PC-3 (cell line): ENCODE data around the gene ZFPM1. TPM values are rescaled to one million over a fixed set of nuclear protein-coding genes. Genes with fewer than 3 reads are reported as not detected.

Experiments
- ATAC-seq: fragments of 200-7000 bp; cut with Tn5 transposase; 2 replicates; pipeline ENCODE4 v1.9.1; 2020; ENCODE audit warnings: mild to moderate bottlenecking, moderate library complexity
- BruUV-seq: library from RNA; stranded (reverse); fragments of 400-500 nt; replicated peaks from 2 replicates; lab custom pipeline; 2021; lab: Mats Ljungman, UMichigan
- CTCF ChIA-PET: fragments of 300-600 bp; sonication (Branson Sonifier 250); formaldehyde crosslinking; loops from one replicate; lab custom pipeline; 2022; ENCODE audit warnings: antibody characterized with exemption; lab: Charles Lee
- POLR2A ChIA-PET: fragments of 300-600 bp; sonication (Branson Sonifier 250); formaldehyde crosslinking; loops from one replicate; lab custom pipeline; 2022; ENCODE audit warnings: antibody characterized with exemption; ENCODE audit not compliant: unreplicated experiment; lab: Charles Lee
- DNase-seq: peaks from one replicate; pipeline ENCODE4 v3.0.0-alpha.2; 2015
- H2AFZ ChIP-seq: fragments of 300-600 bp; sonication (generic); 2 replicates; pipeline ENCODE4 v1.6.0; 2016; ENCODE audit warnings: antibody characterized with exemption, low read length
- H3F3A ChIP-seq: fragments of 300-600 bp; sonication (generic); one replicate; pipeline ENCODE4 v1.6.0; 2017; ENCODE audit warnings: antibody characterized with exemption, low read length, control low read depth, mild to moderate bottlenecking; ENCODE audit not compliant: unreplicated experiment
- H3K27ac ChIP-seq: fragments of 300-600 bp; sonication (generic); 2 replicates; pipeline ENCODE4 v1.5.1; 2016; ENCODE audit warnings: mild to moderate bottlenecking, low read length
- H3K27me3 ChIP-seq: fragments of 300-600 bp; sonication (generic); 2 replicates; pipeline ENCODE4 v1.6.1; 2016; ENCODE audit warnings: low read length, mixed read lengths
- H3K36me3 ChIP-seq: fragments of 300-600 bp; sonication (generic); 2 replicates; pipeline ENCODE4 v1.6.1; 2016; ENCODE audit warnings: low read depth, mixed run types, low read length, mixed read lengths
- H3K4me1 ChIP-seq: fragments of 300-600 bp; sonication (generic); 2 replicates; pipeline ENCODE4 v1.5.1; 2016; ENCODE audit warnings: low read length; ENCODE audit not compliant: insufficient read depth
- H3K4me2 ChIP-seq: fragments of 300-600 bp; sonication (generic); 2 replicates; pipeline ENCODE4 v1.6.0; 2016; ENCODE audit warnings: low read length
- H3K4me3 ChIP-seq: fragments of 300-600 bp; sonication (generic); 2 replicates; pipeline ENCODE4 v1.5.1; 2016; ENCODE audit warnings: mild to moderate bottlenecking, low read length, mixed read lengths
- H3K79me2 ChIP-seq: fragments of 300-600 bp; sonication (generic); 2 replicates; pipeline ENCODE4 v1.6.1; 2017; ENCODE audit warnings: low read length, mixed read lengths
- H3K9ac ChIP-seq: fragments of 300-600 bp; sonication (generic); 2 replicates; pipeline ENCODE4 v1.6.0; 2016; ENCODE audit warnings: mild to moderate bottlenecking, low read length
- H3K9me2 ChIP-seq: fragments of 300-600 bp; sonication (generic); replicated peaks from 2 replicates; pipeline ENCODE4 v1.6.1; 2016; ENCODE audit warnings: mixed run types, low read length, mixed read lengths
- H3K9me3 ChIP-seq: fragments of 300-600 bp; sonication (generic); 2 replicates; pipeline ENCODE4 v1.6.1; 2016; ENCODE audit warnings: low read length, mixed read lengths
- H4K20me1 ChIP-seq: fragments of 300-600 bp; sonication (generic); 2 replicates; pipeline ENCODE4 v1.6.1; 2016; ENCODE audit warnings: low read length, mixed read lengths
- CTCF ChIP-seq: fragments of 300-600 bp; sonication (generic); conservative IDR thresholded peaks from 2 replicates; pipeline ENCODE4 v1.5.1; 2017; ENCODE audit warnings: antibody characterized with exemption, low read depth, mild to moderate bottlenecking, low read length
- EZH2 ChIP-seq: fragments of 300-600 bp; sonication (generic); IDR thresholded peaks from one replicate; pipeline ENCODE4 v1.6.1; 2017; ENCODE audit warnings: antibody characterized with exemption, mild to moderate bottlenecking, low read length; ENCODE audit not compliant: unreplicated experiment
- EZH2phosphoT487 ChIP-seq: fragments of 300-600 bp; sonication (generic); IDR thresholded peaks from 2 replicates; pipeline ENCODE4 v1.6.1; 2018; ENCODE audit warnings: mild to moderate bottlenecking, antibody characterized with exemption, low read length, borderline replicate concordance
- intact Hi-C: fragments of 100-400 bp; cut with micrococcal nuclease; formaldehyde crosslinking; loops from 2 replicates; pipeline ENCODE4 v1.9.0; 2023
- total RNA-seq: library from RNA; depleted of rRNA; stranded (reverse); fragments of >200 nt; gene quantifications from 2 replicates; pipeline ENCODE4 v1.2.3, GENCODE V29; 2014

ZFPM1 gene
- total RNA-seq, 1 experiment from 2014 or later, result 4.6 TPM

GRCh38 chr16:88423448-88423850 is 29.6 kb upstream of the ZFPM1 start:
- Histone ChIP-seq H3K27ac (no peak overlapping the region), H3K9ac (no peak overlapping the region), H3F3A (no peaks in the 10 kb centered on the region), H3K4me3 (no peak overlapping the region), H4K20me1 (no peaks in the 10 kb centered on the region), H3K9me3 (no peaks in the 10 kb centered on the region), H3K4me1 (no peaks in the 10 kb centered on the region), H3K79me2 (no peaks in the 10 kb centered on the region), H2AFZ (no peak overlapping the region), H3K4me2 (no peak overlapping the region), H3K9me2 (no peaks in the 10 kb centered on the region), H3K36me3 (no peaks in the 10 kb centered on the region), H3K27me3 (no peaks in the 10 kb centered on the region)
- ChIA-PET CTCF (no interaction called here), POLR2A (no interaction called here)
- DNase-seq (no peak), ATAC-seq (no peak)
- intact Hi-C loops, result no loop called here
- BruUV-seq, result no TSS peak
- TF ChIP-seq EZH2 (no peak), CTCF (no peak), EZH2phosphoT487 (no peak)

GRCh38 chr16:88424587-88425235 is 28.4 kb upstream of the ZFPM1 start:
- no TSS peak for BruUV-seq
- Histone ChIP-seq H3F3A (no peaks in the 10 kb centered on the region), H3K4me1 (no peaks in the 10 kb centered on the region), H3K27ac (no peak overlapping the region), H3K79me2 (no peaks in the 10 kb centered on the region), H3K9ac (no peak overlapping the region), H3K4me2 (no peak overlapping the region), H3K4me3 (no peak overlapping the region), H3K27me3 (no peaks in the 10 kb centered on the region), H2AFZ (no peak overlapping the region), H4K20me1 (no peaks in the 10 kb centered on the region), H3K9me3 (no peaks in the 10 kb centered on the region), H3K9me2 (no peaks in the 10 kb centered on the region), H3K36me3 (no peaks in the 10 kb centered on the region)
- DNase-seq, result no peak
- POLR2A ChIA-PET, result no interaction called here
- ATAC-seq, result no peak
- CTCF ChIA-PET, result no interaction called here
- intact Hi-C loops, result no loop called here
- TF ChIP-seq CTCF (no peak), EZH2phosphoT487 (no peak), EZH2 (no peak)

- POLR2A ChIA-PET, result no interaction called here
- no TSS peak for BruUV-seq
Measured at GRCh38 chr16:88426018-88426417, 27.1 kb upstream of the ZFPM1 start.

More at GRCh38 chr16:88426018-88426417, 27.1 kb upstream of the ZFPM1 start:
- TF ChIP-seq EZH2phosphoT487 (no peak), CTCF (no peak), EZH2 (no peak)
- no peaks in the 10 kb centered on the region for H4K20me1 ChIP-seq
- H3K4me2 ChIP-seq, result no peak overlapping the region
- CTCF ChIA-PET, result no interaction called here
- no peaks in the 10 kb centered on the region for H3K79me2 ChIP-seq
- H3K27ac ChIP-seq, result no peak overlapping the region
- DNase-seq (no peak), ATAC-seq (no peak)
- no peak overlapping the region for H2AFZ ChIP-seq
- intact Hi-C loops, result no loop called here
- no peak overlapping the region for H3K9ac ChIP-seq
- no peaks in the 10 kb centered on the region for H3F3A ChIP-seq
- H3K9me2 ChIP-seq, result no peaks in the 10 kb centered on the region
- H3K9me3 ChIP-seq, result no peaks in the 10 kb centered on the region
- no peaks in the 10 kb centered on the region for H3K4me1 ChIP-seq
- no peaks in the 10 kb centered on the region for H3K27me3 ChIP-seq
- no peaks in the 10 kb centered on the region for H3K36me3 ChIP-seq
- H3K4me3 ChIP-seq, result no peak overlapping the region
